A549 (cell line): ENCODE results near the gene CDC42BPB. TPM values are rescaled to one million over a fixed set of nuclear protein-coding genes. Genes with fewer than 3 reads are reported as not detected.

Experiments used
- ATAC-seq, 2 experiments: fragments of 200-7000 bp in 1 of 2; fragments of >200 bp in 1 of 2; cut with Nextera tagmentation in 1 of 2; cut with Tn5 transposase in 1 of 2; 3 replicates each; pipeline versions ENCODE4 v1.8.0 to v1.9.1; 2018 to 2020; ENCODE audit warnings: mild to moderate bottlenecking in 1 of 2, moderate library complexity in 1 of 2
- CTCF ChIA-PET: fragments of 300-600 bp; sonication (Branson Sonifier 250); formaldehyde crosslinking; extraction: SDS; loops from one replicate; lab custom pipeline; 2021; ENCODE audit warnings: antibody characterized with exemption, inconsistent platforms; lab: Yijun Ruan, JAX
- POLR2A ChIA-PET: fragments of 350-600 bp; formaldehyde crosslinking; extraction: SDS; loops from one replicate; lab custom pipeline; 2021; ENCODE audit warnings: antibody characterized with exemption, inconsistent platforms; lab: Yijun Ruan, JAX
- DNase-seq, 2 experiments: peaks; one replicate each; pipeline versions ENCODE4 v3.0.0 to v3.0.0-alpha.2; 2011 to 2016; ENCODE audit warnings: low read depth in 1 of 2, low spot score in 1 of 2
- FAIRE-seq: peaks from 2 replicates; lab custom pipeline; 2011; peaks lifted over from hg19 to GRCh38; lab: Jason Lieb, UNC
- H3K27ac ChIP-seq, 2 experiments: fragments of >200 bp; sonication (Bioruptor Twin); formaldehyde crosslinking; 3 replicates each; pipeline ENCODE4 v1.5.1; 2016 to 2017
- H3K4me1 ChIP-seq: fragments of >200 bp; sonication (Bioruptor Twin); formaldehyde crosslinking; 3 replicates; pipeline ENCODE4 v1.6.1; 2016
- H3K4me2 ChIP-seq: fragments of >200 bp; sonication (Bioruptor Twin); formaldehyde crosslinking; 3 replicates; pipeline ENCODE4 v1.6.1; 2016
- H3K4me3 ChIP-seq: fragments of >200 bp; sonication (Bioruptor Twin); formaldehyde crosslinking; 3 replicates; pipeline ENCODE4 v1.5.1; 2016
- H3K9me3 ChIP-seq: fragments of >200 bp; sonication (Bioruptor Twin); formaldehyde crosslinking; 3 replicates; pipeline ENCODE4 v1.6.1; 2016
- CBX8 ChIP-seq: fragments of 200-600 bp; sonication (generic); IDR thresholded peaks from 2 replicates; pipeline ENCODE4 v1.6.1; 2016
- CEBPB ChIP-seq, 2 experiments: fragments of >200 bp in 1 of 2; sonication (Bioruptor Twin) in 1 of 2; formaldehyde crosslinking in 1 of 2; IDR thresholded peaks; 2 replicates each; pipeline ENCODE4 v1.6.1; 2012 to 2016
- EHMT2 ChIP-seq: fragments of 200-600 bp; sonication (generic); IDR thresholded peaks from 2 replicates; pipeline ENCODE4 v1.6.1; 2016; ENCODE audit warnings: antibody characterized with exemption, low read depth, mild to moderate bottlenecking, moderate library complexity
- EP300 ChIP-seq, 2 experiments: fragments of >200 bp; sonication (Bioruptor Twin); formaldehyde crosslinking; IDR thresholded peaks; 2 replicates in 1 of 2; 3 replicates in 1 of 2; pipeline ENCODE4 v1.6.1; 2016 to 2017
- FOSL2 ChIP-seq, 2 experiments: fragments of 450-650 bp in 1 of 2; fragments of >200 bp in 1 of 2; sonication (Bioruptor Twin) in 1 of 2; formaldehyde crosslinking; IDR thresholded peaks; 2 replicates each; pipeline versions ENCODE4 v1.5.0 to v1.6.1; 2016 to 2020; ENCODE audit warnings: mild to moderate bottlenecking in 1 of 2, moderate library complexity in 1 of 2
- FOXS1 ChIP-seq: fragments of 250-450 bp; sonication (Bioruptor Pico); IDR thresholded peaks from 2 replicates; pipeline ENCODE4 v1.5.0; 2020; ENCODE audit warnings: mild to moderate bottlenecking, moderate library complexity
- GATA3 ChIP-seq: IDR thresholded peaks from 2 replicates; pipeline ENCODE4 v1.6.1; 2012; ENCODE audit warnings: borderline replicate concordance
- HOXB13 ChIP-seq: fragments of 250-450 bp; sonication (Bioruptor Pico); IDR thresholded peaks from 2 replicates; pipeline ENCODE4 v1.5.0; 2020; ENCODE audit warnings: low read depth, mild to moderate bottlenecking, moderate library complexity
- JUN ChIP-seq, 2 experiments: fragments of >200 bp; sonication (Bioruptor Twin); formaldehyde crosslinking; IDR thresholded peaks; 2 replicates in 1 of 2; 3 replicates in 1 of 2; pipeline ENCODE4 v1.6.1; 2016 to 2017
- JUNB ChIP-seq: fragments of >200 bp; sonication (Bioruptor Twin); formaldehyde crosslinking; IDR thresholded peaks from 2 replicates; pipeline ENCODE4 v1.6.1; 2016
- MAFK ChIP-seq: fragments of 450-650 bp; IDR thresholded peaks from 2 replicates; pipeline ENCODE4 v1.6.1; 2014; ENCODE audit not compliant: partially characterized antibody
- MYC ChIP-seq: IDR thresholded peaks from 2 replicates; pipeline ENCODE4 v1.6.1; 2012; ENCODE audit warnings: mild to moderate bottlenecking, inconsistent platforms, low read length, improper control_type of control experiment, borderline replicate concordance
- NR3C1 ChIP-seq: fragments of >200 bp; sonication (Bioruptor Twin); formaldehyde crosslinking; IDR thresholded peaks from 3 replicates; pipeline ENCODE4 v1.6.1; 2017
- RAD21 ChIP-seq, 2 experiments: fragments of >200 bp in 1 of 2; sonication (Bioruptor Twin) in 1 of 2; formaldehyde crosslinking in 1 of 2; IDR thresholded peaks in 1 of 2; conservative IDR thresholded peaks in 1 of 2; 2 replicates in 1 of 2; 3 replicates in 1 of 2; pipeline ENCODE4 v1.6.1; 2012 to 2018; ENCODE audit warnings: inconsistent platforms in 1 of 2
- RARB ChIP-seq: fragments of 250-450 bp; sonication (Bioruptor Pico); IDR thresholded peaks from 2 replicates; pipeline ENCODE4 v1.8.0; 2021; ENCODE audit warnings: mild to moderate bottlenecking, moderate library complexity
- SMC3 ChIP-seq: fragments of >200 bp; sonication (Bioruptor Twin); formaldehyde crosslinking; IDR thresholded peaks from 3 replicates; pipeline ENCODE4 v1.6.1; 2018; ENCODE audit warnings: inconsistent platforms
- SREBF2 ChIP-seq: fragments of 450-650 bp; IDR thresholded peaks from 2 replicates; pipeline ENCODE4 v1.6.1; 2014; ENCODE audit warnings: mild to moderate bottlenecking, moderate library complexity
- TFCP2L1 ChIP-seq: fragments of 250-450 bp; sonication (Bioruptor Pico); IDR thresholded peaks from 2 replicates; pipeline ENCODE4 v1.5.0; 2021; ENCODE audit warnings: mild to moderate bottlenecking
- ZC3H11A ChIP-seq: fragments of 450-650 bp; IDR thresholded peaks from 2 replicates; pipeline ENCODE4 v1.6.1; 2014; ENCODE audit warnings: antibody characterized with exemption, mild to moderate bottlenecking
- ZSCAN20 ChIP-seq: fragments of 250-450 bp; sonication (Bioruptor Pico); IDR thresholded peaks from 2 replicates; pipeline ENCODE4 v1.8.0; 2022; ENCODE audit warnings: mild to moderate bottlenecking, moderate library complexity
- WGBS: methylation state at CpG from one replicate; pipeline ENCODE4 v1.1.6; 2017; ENCODE audit errors: missing lambda C conversion rate; 5-methylcytosine and 5-hydroxymethylcytosine counted together
- polyA plus RNA-seq, 4 experiments: library from polyadenylated mRNA; depleted of rRNA in 3 of 4; stranded (reverse); fragments of >200 nt; fragmentation: RNase III in 1 of 4; extraction: RNeasy Plus Mini Kit Qiagen cat#74134 plus additional on column Dnase treatment in 1 of 4; gene quantifications; 2 replicates in 3 of 4; 3 replicates in 1 of 4; pipeline ENCODE4 v1.2.3, GENCODE V29; 2011 to 2017
- TF ChIP-seq, protein P1 (sequence below): IDR thresholded peaks from 2 replicates; pipeline ENCODE4 v1.6.1; 2012; ENCODE audit warnings: low read depth, borderline replicate concordance
- TF ChIP-seq, protein P2 (sequence below): fragments of 450-650 bp; IDR thresholded peaks from 2 replicates; pipeline ENCODE4 v1.6.1; 2014; ENCODE audit warnings: antibody characterized with exemption
- TF ChIP-seq, protein P3 (sequence below): fragments of >200 bp; sonication (Bioruptor Twin); formaldehyde crosslinking; IDR thresholded peaks from 3 replicates; pipeline ENCODE4 v1.5.1; 2016
- TF ChIP-seq, protein P4 (sequence below): fragments of 250-450 bp; sonication (Bioruptor Pico); IDR thresholded peaks from 2 replicates; pipeline ENCODE4 v1.5.0; 2020; ENCODE audit warnings: low read depth, mild to moderate bottlenecking, moderate library complexity
- TF ChIP-seq, protein P5 (sequence below): fragments of 250-450 bp; sonication (Bioruptor Pico); IDR thresholded peaks from 2 replicates; pipeline ENCODE4 v1.5.0; 2021; ENCODE audit warnings: mild to moderate bottlenecking, moderate library complexity, borderline replicate concordance
- TF ChIP-seq, protein P6 (sequence below): IDR thresholded peaks from 2 replicates; pipeline ENCODE4 v1.6.1; 2012

Gene CDC42BPB
- polyA plus RNA-seq, 2 of the 4 experiments (the other 2 are of a cell fraction), result 56.4 to 57.1 TPM

DNA sequence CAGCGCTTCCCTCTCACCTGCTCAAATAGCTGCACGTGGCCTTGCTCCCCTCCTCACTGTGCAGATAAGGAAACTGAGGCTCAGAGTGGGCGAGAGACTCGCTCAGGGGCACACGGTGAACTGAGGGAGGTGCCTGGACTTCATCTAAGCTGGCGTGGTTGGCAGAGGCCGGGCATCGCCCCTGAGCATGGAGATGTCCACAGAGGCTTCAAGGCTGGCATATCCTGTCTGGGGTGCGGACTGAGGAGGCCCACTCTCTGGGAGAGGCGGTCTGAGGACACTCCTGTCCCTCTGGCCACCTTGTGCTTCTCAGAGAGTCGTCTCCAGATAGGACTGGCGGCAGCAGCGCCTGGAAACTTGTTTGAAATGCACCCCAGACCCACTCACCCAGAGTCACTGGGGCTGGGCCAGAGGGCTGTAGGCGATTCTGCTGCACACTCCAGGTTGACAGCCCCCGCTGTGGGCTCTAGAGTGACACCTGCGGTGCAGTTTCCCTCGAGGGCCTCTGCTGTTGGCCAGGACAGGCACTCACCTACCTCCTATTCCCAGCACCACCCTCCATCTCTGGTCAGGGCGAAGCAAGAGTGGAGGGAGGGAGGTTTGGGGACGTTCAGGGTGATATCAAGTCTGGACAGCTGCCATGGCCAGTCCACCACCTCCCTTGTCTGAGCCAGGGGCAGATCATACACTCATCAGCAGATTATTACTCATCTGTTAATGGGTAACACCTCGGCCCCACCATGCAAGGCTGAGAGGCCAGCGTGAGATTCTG lies 15.4 kb upstream of the CDC42BPB start:
- Histone ChIP-seq H3K4me1 (peaks cover 70% of the 10 kb centered on the region), H3K4me3 (peak overlapping the region; percentile 24), H3K27ac (peak overlapping the region; percentile 97 to 99), H3K4me2 (peak overlapping the region; percentile 96), H3K9me3 (no peaks in the 10 kb centered on the region)
- DNase-seq, result peak; percentile 82 to 91
- CTCF ChIA-PET, result interaction anchor here (0.6 to 11.1 kb wide), 7 partner anchors 11 to 220 kb away, joined by 3 to 259 read pairs (median 3); partner anchors contain the start of genes EXOC3L4 and LBHD2
- POLR2A ChIA-PET, result no interaction called here
- peak; percentile 52 to 61 for ATAC-seq
- FAIRE-seq, result peak; percentile 82
- 50% methylated on average over 20 of the region's 21 CpGs for WGBS
- TF ChIP-seq MAFK, result peak; percentile 33
- TF ChIP-seq HOXB13 (CRISPR knock-in tag), result no peak
- peak; percentile 52 to 53; a peak in 2 of 5 replicates for TF ChIP-seq EP300 (IDR thresholded peaks at IDR 0.05)
- TF ChIP-seq FOSL2 (IDR thresholded peaks at IDR 0.05), result peak; percentile 68; the same call in 1 of the 2 replicates
- peak; percentile 90 for TF ChIP-seq FOSL2 (CRISPR knock-in tag; IDR thresholded peaks at IDR 0.05)
- TF ChIP-seq JUN (IDR thresholded peaks at IDR 0.05), result peak in 1 of 2 experiments; percentile 87; a peak in 1 of 5 replicates
- no peak for TF ChIP-seq EHMT2
- no peak for TF ChIP-seq FOXS1
- TF ChIP-seq, protein P1, sequence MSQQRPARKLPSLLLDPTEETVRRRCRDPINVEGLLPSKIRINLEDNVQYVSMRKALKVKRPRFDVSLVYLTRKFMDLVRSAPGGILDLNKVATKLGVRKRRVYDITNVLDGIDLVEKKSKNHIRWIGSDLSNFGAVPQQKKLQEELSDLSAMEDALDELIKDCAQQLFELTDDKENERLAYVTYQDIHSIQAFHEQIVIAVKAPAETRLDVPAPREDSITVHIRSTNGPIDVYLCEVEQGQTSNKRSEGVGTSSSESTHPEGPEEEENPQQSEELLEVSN, result 0 out of 2 replicates have a peak, but pooled peaks have one; percentile 57
- no peak for TF ChIP-seq NR3C1
- TF ChIP-seq, protein P2, sequence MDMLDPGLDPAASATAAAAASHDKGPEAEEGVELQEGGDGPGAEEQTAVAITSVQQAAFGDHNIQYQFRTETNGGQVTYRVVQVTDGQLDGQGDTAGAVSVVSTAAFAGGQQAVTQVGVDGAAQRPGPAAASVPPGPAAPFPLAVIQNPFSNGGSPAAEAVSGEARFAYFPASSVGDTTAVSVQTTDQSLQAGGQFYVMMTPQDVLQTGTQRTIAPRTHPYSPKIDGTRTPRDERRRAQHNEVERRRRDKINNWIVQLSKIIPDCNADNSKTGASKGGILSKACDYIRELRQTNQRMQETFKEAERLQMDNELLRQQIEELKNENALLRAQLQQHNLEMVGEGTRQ, result no peak
- TF ChIP-seq CBX8, result no peak
- TF ChIP-seq MYC, result no peak
- TF ChIP-seq, protein P3, sequence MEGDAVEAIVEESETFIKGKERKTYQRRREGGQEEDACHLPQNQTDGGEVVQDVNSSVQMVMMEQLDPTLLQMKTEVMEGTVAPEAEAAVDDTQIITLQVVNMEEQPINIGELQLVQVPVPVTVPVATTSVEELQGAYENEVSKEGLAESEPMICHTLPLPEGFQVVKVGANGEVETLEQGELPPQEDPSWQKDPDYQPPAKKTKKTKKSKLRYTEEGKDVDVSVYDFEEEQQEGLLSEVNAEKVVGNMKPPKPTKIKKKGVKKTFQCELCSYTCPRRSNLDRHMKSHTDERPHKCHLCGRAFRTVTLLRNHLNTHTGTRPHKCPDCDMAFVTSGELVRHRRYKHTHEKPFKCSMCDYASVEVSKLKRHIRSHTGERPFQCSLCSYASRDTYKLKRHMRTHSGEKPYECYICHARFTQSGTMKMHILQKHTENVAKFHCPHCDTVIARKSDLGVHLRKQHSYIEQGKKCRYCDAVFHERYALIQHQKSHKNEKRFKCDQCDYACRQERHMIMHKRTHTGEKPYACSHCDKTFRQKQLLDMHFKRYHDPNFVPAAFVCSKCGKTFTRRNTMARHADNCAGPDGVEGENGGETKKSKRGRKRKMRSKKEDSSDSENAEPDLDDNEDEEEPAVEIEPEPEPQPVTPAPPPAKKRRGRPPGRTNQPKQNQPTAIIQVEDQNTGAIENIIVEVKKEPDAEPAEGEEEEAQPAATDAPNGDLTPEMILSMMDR, result 0 out of 3 replicates have a peak, but pooled peaks have one; percentile 15
- TF ChIP-seq RARB (CRISPR knock-in tag), result no peak
- TF ChIP-seq ZSCAN20 (CRISPR knock-in tag), result no peak
- TF ChIP-seq, protein P4, sequence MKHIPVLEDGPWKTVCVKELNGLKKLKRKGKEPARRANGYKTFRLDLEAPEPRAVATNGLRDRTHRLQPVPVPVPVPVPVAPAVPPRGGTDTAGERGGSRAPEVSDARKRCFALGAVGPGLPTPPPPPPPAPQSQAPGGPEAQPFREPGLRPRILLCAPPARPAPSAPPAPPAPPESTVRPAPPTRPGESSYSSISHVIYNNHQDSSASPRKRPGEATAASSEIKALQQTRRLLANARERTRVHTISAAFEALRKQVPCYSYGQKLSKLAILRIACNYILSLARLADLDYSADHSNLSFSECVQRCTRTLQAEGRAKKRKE (CRISPR knock-in tag), result no peak
- TF ChIP-seq JUNB, result peak; percentile 74
- TF ChIP-seq RAD21 (conservative IDR thresholded peaks at IDR 0.05 in 1 of 2, IDR thresholded peaks at IDR 0.05 in 1 of 2), result peak in 1 of 2 experiments; percentile 30; a peak in 2 of 5 replicates

DNA sequence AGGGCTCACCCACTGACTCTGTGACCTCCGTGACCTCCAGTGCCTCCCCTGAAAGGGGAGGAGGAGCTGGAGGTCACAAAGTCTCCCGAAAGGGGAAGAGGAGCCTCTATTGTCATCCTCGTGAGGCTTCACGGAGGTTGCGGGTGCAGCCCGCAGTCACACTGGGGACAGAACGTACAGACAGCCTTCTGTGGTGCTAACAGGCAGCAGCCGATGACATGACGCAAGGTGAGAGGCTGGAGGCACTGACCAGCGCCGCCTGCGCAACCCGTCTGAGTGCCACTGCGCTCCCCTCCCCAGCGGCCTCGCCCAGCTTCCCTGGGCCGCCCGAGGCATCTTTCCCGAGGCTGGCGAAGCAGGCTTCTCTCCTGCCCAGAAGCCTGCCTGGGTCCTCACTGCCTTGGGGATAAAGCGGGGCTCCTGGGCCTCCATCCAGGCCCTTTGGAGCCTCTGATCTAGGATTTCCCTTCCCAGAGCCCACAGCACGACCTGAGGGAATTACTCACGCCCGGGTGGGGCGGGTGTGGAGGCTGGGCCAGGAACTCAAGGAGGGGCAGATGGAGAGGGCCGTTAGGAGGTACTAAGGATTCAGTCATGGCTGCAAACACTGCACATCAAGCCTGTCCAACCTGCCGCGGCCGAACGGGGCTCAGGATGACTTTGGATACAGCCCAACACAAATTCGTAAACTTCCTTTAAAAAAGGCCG lies 14.3 kb upstream of the CDC42BPB start:
- FAIRE-seq, result no peak
- peak; percentile 2 to 5; a peak in 3 of 6 replicates for ATAC-seq
- Histone ChIP-seq H3K27ac (peak overlapping the region; percentile 97 to 99), H3K4me1 (peaks cover 80% of the 10 kb centered on the region), H3K9me3 (no peaks in the 10 kb centered on the region), H3K4me2 (peak overlapping the region; percentile 96), H3K4me3 (peak overlapping the region; percentile 22; the same call in 1 of the 3 replicates)
- POLR2A ChIA-PET, result no interaction called here
- CTCF ChIA-PET, result interaction anchor here (0.6 to 11.1 kb wide), 8 partner anchors 12 to 377 kb away, joined by 3 to 259 read pairs (median 3); partner anchors contain the start of gene EXOC3L4
- DNase-seq, result peak in 1 of 2 experiments; percentile 64
- 54% methylated on average over 23 of the region's 32 CpGs for WGBS
- TF ChIP-seq SMC3 (0 out of 3 replicates have a peak, but pooled peaks have one; percentile 13), HOXB13 (CRISPR knock-in tag) (0 out of 2 replicates have a peak, but pooled peaks have one; percentile 21), TFCP2L1 (0 out of 2 replicates have a peak, but pooled peaks have one; percentile 32), SREBF2 (no peak), ZSCAN20 (CRISPR knock-in tag) (no peak), NR3C1 (no peak), CEBPB (IDR thresholded peaks at IDR 0.05) (peak in 1 of 2 experiments; percentile 51; a peak in 1 of 4 replicates), FOSL2 (IDR thresholded peaks at IDR 0.05) (no peak), FOSL2 (CRISPR knock-in tag; IDR thresholded peaks at IDR 0.05) (0 out of 2 replicates have a peak, but pooled peaks have one; percentile 9), ZC3H11A (no peak), GATA3 (no peak)
- TF ChIP-seq, protein P1, result no peak
- TF ChIP-seq, protein P5, sequence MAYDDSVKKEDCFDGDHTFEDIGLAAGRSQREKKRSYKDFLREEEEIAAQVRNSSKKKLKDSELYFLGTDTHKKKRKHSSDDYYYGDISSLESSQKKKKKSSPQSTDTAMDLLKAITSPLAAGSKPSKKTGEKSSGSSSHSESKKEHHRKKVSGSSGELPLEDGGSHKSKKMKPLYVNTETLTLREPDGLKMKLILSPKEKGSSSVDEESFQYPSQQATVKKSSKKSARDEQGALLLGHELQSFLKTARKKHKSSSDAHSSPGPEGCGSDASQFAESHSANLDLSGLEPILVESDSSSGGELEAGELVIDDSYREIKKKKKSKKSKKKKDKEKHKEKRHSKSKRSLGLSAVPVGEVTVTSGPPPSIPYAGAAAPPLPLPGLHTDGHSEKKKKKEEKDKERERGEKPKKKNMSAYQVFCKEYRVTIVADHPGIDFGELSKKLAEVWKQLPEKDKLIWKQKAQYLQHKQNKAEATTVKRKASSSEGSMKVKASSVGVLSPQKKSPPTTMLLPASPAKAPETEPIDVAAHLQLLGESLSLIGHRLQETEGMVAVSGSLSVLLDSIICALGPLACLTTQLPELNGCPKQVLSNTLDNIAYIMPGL (CRISPR knock-in tag), result no peak
- TF ChIP-seq, protein P6, sequence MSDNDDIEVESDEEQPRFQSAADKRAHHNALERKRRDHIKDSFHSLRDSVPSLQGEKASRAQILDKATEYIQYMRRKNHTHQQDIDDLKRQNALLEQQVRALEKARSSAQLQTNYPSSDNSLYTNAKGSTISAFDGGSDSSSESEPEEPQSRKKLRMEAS, result peak; percentile 38; the same call in 1 of the 2 replicates
